Ammon's horn (tissue), 1 donor: ENCODE measurements around the gene TGFB1.
A peak's percentile ranks its signal among the peaks of the same experiment; 100 is the strongest.
"Not testable (repeated sequence)": the region's sequence is repeated elsewhere in the genome, so short reads cannot be mapped to it uniquely, and the experiment has no call there.

Experiments
- DNase-seq: peaks from one replicate; pipeline ENCODE4 v3.0.0-alpha.2; 2016; ENCODE audit warnings: low spot score

TGFB1 gene

DNA sequence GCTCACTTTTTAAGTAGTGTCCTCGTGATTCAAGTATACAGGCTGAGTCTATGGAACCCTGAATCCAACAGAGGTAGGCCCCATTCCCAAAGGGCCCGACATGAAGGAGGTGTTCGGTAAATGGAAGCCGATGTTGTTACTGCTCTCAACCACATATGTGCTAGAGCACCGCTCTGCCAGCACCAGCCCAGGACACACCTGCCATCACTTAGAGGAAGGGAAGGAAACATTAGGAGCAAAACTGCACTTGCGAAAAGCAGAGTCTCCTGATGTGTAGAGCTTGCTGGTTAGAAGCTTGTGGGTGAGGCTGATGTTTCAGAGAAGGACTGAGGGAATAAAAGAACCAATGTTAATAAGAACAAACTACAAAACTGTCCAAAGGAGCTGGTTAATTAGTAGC is 53.2 kb downstream of the TGFB1 start:
- DNase-seq: no peak

DNA sequence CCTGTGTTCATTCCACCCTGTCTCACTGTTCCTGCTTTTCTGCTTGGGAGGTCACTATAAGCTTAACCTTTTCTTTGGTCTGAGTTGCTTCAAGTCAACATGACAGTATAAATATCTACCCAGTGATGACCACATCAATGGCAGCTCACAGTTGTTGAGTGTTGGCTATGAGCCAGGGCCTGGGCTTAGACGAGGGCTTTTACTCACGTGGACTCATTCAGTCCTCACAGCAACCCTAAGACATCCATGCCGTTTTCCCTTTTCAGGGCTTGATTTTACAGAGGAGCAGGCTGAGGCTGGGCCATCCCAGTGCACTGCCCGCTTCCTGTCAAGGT is 54.0 kb downstream of the TGFB1 start:
- DNase-seq: peak; percentile 48

DNA sequence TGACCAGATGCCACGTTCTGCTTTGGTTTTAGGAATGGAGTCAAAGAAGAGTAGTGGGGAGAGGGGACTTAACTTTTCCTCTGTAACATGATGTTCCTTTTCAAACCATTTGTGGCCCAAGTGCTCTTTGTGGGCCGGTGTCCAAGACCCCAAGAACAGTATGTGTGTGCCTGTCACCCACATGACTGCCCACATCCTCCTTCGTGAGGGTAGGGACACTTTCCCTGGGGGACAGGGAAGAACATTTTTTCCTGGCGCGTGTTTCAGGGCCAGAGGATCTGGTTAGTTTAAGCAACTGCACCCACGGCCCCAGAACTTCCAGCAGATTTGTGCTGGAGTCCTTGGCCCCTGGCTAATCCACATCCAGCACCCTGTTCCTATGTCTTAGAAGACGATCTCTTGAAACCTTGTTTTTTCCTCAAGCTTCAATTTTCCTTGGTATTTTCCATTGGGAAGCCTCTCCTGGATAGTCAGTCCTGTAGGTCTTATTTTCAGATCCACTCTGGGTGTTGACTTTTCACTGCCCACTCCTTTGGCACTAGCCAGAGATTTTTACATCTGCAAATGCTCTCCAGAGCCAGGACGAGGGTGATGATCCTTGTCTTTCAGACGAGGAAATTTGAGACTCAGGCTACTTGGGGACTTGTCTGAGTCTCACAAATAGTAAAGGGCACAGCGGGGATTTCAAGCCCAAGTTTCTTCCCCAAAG is 54.5 kb downstream of the TGFB1 start:
- DNase-seq: peak; percentile 56

DNA sequence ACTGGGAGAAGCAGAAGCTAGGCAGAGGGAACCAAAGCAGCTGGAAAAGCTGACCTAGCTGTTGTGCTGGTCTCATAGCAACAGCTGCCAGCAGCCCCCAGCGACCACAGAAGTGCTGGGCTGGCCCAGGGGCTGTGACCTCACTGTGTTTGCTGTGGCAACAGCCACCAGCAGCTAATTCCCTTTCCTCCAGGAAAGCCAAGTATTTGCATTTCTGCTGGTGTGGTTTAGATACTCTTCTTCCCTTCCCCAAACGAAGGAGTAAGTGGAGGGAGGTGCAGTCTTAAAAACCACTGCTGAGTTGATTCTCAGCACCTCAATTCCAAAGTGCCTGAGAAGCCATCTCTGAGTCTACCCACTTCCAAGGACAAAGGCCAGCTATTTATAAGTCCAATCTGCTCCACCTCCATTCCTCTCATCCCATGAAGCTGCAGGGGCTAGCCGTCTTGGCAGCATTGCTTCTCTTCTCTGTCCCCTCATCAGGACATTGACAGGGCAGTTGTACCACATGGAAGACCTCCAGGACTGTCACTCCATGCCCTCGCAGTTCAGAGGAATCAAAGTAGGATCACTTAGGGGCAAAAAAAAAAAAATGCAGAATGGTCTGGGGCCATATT is 55.3 kb downstream of the TGFB1 start:
- peak; percentile 62 for DNase-seq

DNA sequence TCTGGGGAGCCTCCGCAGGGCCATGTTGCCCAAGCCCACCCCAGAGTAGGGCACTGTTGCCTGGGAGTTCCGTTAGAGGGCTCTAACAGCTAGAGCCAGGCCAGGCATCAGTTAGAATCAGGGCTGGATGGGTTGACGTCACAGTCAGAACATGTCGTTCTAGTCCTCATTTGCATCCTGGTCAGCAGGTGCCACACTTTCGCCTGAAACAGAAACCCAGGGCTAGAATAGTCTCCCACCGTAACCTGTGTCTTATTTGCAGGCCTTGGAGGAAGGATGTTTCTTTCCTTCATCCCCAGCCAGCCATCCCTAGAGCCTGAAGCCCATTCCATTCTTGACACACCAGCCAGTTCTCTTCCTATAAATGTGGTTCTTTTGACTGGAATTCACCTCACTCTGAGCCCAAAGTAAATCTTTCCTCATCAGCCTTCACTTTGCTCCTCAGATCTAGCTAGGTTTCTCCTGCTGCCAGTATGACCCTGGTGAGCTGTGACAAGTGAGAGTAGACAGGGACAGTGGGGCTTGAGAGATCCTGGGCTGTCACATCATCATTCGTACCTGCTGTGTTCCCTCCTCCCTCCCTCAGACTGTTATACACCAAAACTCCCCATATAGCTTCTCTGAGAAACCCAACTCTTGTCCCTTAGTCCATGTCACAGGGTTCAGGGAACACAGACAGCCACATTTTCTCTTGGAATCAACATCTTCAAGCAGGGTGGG is 55.9 kb downstream of the TGFB1 start:
- no peak for DNase-seq

DNA sequence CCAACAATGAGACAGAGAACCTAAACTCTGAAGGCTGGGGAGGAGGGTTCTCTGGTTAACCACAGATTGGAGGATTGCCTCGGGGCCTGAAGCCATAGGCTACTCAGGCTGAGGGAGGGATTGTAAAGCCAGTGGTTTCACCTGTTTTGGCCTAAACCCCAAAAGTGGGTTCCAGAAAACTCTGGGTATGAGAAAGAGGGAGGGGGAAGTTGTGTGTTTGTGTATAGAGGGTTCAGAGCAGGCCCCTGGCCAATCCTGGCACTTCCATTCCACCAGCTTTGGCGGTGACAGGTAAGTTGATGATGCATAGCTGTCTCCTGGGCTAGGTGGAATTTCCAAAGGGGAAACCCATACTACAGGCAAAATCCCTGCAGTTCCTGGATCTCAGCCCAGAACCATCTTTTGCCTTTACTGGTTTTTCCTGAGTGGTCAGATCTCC is 57.3 kb downstream of the TGFB1 start:
- DNase-seq: no peak

DNA sequence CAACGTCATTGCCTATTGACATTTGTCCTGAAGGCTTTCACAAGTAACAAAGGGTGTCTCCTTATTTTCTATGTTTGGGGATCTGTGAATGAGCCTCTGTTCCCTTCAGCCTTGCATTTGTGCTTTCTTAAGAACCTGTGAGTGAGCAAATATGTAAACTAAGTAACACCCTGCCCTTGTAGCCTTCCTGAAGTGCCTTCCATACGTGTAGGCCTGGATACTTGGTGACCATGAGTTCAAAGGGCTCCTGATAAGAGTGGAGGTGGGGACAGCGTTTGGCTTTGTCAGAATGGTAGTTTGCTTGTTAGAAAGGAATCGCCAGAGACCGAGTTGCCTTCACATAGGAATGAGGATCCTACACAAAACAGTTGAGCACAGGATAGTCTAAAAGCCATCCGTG is 58.2 kb downstream of the TGFB1 start:
- no peak for DNase-seq

DNA sequence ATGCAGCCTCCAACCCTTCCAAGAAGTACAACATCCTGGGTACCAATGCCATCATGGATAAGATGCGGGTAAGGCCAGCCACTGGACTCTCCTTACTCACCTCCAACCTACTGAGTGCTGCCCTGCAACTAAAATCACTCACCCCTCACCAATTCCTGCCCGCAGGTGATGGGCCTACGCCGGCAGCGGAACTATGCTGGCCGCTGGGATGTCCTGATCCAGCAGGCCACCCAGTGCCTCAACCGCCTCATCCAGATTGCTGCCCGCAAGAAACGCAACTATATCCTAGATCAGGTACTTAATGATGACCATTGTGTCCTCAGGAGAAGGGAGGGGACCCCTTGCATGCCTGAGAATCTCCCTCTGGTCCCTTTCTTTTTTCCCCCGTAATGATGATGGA is 59.3 kb downstream of the TGFB1 start:
- no peak for DNase-seq

DNA sequence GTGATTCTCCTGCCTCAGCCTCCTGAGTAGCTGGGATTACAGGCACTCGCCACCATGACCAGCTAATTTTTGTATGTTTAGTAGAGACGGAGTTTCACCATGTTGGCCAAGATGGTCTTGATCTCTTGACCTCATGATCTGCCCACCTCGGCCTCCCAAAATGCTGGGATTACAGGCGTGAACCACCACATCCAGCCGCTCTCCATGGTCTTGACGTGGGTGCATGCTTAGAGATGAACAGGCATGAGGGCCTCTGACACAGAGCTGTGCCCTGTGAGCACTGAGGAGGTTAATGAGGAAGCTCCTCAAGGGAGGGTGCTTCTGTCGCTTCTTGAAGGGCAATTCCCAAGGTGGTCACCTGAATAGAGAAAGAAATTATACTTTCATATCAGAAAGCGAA is 63.9 kb downstream of the TGFB1 start:
- DNase-seq: not testable (repeated sequence)

DNA sequence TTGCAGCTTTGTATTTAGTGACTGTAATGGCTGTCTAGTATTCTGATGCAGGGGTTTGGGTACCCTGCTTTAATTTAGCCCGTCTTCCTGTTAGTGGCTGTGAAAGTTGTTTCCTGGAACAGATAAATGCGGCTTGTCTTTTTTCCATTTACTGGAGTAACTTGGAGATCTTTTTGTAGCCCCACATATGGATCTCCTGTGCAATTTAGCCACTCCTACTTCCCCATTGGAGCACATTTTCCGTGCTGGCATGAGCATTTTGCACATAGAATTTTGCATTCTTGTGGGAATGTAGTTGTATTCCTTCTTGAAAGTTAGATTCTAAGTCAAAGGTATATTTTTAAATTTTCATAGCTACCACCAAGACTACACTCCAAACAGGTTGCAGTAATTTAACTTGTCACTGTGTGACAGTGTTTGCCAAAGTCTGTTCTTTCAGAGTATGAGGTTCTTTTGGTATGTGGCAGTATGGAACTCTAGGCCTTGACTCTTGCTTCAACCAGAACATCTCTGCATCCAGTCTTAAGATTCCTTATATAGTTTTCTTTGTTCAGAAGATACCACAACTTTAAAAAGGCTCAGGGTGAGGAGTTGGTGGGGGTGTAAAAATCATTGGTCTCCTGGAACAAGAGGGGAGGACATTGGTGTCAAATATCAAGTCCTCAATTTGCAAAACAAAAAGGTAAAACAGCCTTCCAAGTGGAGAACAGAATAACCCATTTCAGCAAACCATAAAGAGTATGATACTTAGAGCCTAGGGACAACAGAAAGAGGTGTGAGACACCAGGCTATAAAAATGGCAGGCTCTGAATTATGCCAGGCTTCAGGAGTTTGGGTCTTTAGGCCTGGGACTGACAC is 64.8 kb downstream of the TGFB1 start:
- DNase-seq: no peak
